Neutrophil (primary cell): ENCODE measurements around the gene RIMS1.

Source experiments
- H3K27ac ChIP-seq: fragments of 200-600 bp; sonication (generic); 2 replicates; pipeline ENCODE4 v1.5.1; 2016; ENCODE audit warnings: mild to moderate bottlenecking, moderate library complexity
- H3K27me3 ChIP-seq: fragments of 200-600 bp; sonication (generic); 2 replicates; pipeline ENCODE4 v1.6.0; 2016; ENCODE audit warnings: mild to moderate bottlenecking
- H3K36me3 ChIP-seq: fragments of 200-600 bp; sonication (generic); 2 replicates; pipeline ENCODE4 v1.5.1; 2017
- H3K4me1 ChIP-seq, 2 experiments: fragments of 200-600 bp in 1 of 2; sonication (generic) in 1 of 2; 1 replicate in 1 of 2; 2 replicates in 1 of 2; pipeline versions ENCODE4 v1.5.1 to v1.6.1; 2013 to 2016; ENCODE audit warnings: low read depth in 1 of 2, low read length in 1 of 2, mild to moderate bottlenecking in 1 of 2, moderate library complexity in 1 of 2; ENCODE audit not compliant: control insufficient read depth in 1 of 2, insufficient read depth in 1 of 2
- H3K4me3 ChIP-seq, 2 experiments: fragments of 200-600 bp in 1 of 2; sonication (generic) in 1 of 2; 1 replicate in 1 of 2; 2 replicates in 1 of 2; pipeline ENCODE4 v1.5.1; 2013 to 2016; ENCODE audit warnings: low read depth in 1 of 2, low read length in 1 of 2, mild to moderate bottlenecking in 1 of 2, moderate library complexity in 1 of 2
- H3K9me3 ChIP-seq: fragments of 200-600 bp; sonication (generic); 2 replicates; pipeline ENCODE4 v1.5.1; 2016
- CTCF ChIP-seq: fragments of 200-600 bp; sonication (generic); IDR thresholded peaks from 2 replicates; pipeline ENCODE4 v1.5.1; 2016; ENCODE audit warnings: antibody characterized with exemption

The RIMS1 gene

GRCh38 chr6:71900642-71901041, 14.3 kb downstream of the RIMS1 start:
- no peak overlapping the region for H3K27ac ChIP-seq
- no peak for TF ChIP-seq CTCF

GRCh38 chr6:71902261-71902660, 15.9 kb downstream of the RIMS1 start:
- H3K4me1 ChIP-seq = no peaks in the 10 kb centered on the region
- H3K4me3 ChIP-seq = no peak overlapping the region
- no peaks in the 10 kb centered on the region for H3K27me3 ChIP-seq
- no peaks in the 10 kb centered on the region for H3K36me3 ChIP-seq
- no peak for TF ChIP-seq CTCF
- H3K27ac ChIP-seq = no peak overlapping the region
- no peaks in the 10 kb centered on the region for H3K9me3 ChIP-seq

More at GRCh38 chr6:71900642-71901041, 14.3 kb downstream of the RIMS1 start:
- H3K9me3 ChIP-seq = no peaks in the 10 kb centered on the region
- no peaks in the 10 kb centered on the region for H3K36me3 ChIP-seq
- no peaks in the 10 kb centered on the region for H3K27me3 ChIP-seq
- H3K4me1 ChIP-seq = no peaks in the 10 kb centered on the region
- no peak overlapping the region for H3K4me3 ChIP-seq

- TF ChIP-seq CTCF = no peak
- Histone ChIP-seq H3K27ac (no peak overlapping the region), H3K4me3 (no peak overlapping the region), H3K9me3 (no peaks in the 10 kb centered on the region), H3K27me3 (no peaks in the 10 kb centered on the region), H3K36me3 (no peaks in the 10 kb centered on the region), H3K4me1 (no peaks in the 10 kb centered on the region)
Observed at GRCh38 chr6:71906813-71907212, 20.5 kb downstream of the RIMS1 start.

GRCh38 chr6:71908162-71908765, 21.9 kb downstream of the RIMS1 start:
- no peaks in the 10 kb centered on the region for H3K4me1 ChIP-seq
- no peaks in the 10 kb centered on the region for H3K36me3 ChIP-seq
- no peak for TF ChIP-seq CTCF
- no peak overlapping the region for H3K4me3 ChIP-seq
- H3K9me3 ChIP-seq = no peaks in the 10 kb centered on the region
- H3K27ac ChIP-seq = no peak overlapping the region
- H3K27me3 ChIP-seq = no peaks in the 10 kb centered on the region

- H3K4me3 ChIP-seq = no peak overlapping the region
- no peak for TF ChIP-seq CTCF
- no peaks in the 10 kb centered on the region for H3K9me3 ChIP-seq
Observed at GRCh38 chr6:71913444-71914234, 27.3 kb downstream of the RIMS1 start.

More at GRCh38 chr6:71913444-71914234, 27.3 kb downstream of the RIMS1 start:
- H3K27ac ChIP-seq = no peak overlapping the region
- H3K27me3 ChIP-seq = no peaks in the 10 kb centered on the region
- no peaks in the 10 kb centered on the region for H3K4me1 ChIP-seq
- H3K36me3 ChIP-seq = no peaks in the 10 kb centered on the region
